ENCODE measurements around the gene AIFM3. TPM values are rescaled to one million over a fixed set of nuclear protein-coding genes. Genes with fewer than 3 reads are reported as not detected.
"Not testable (repeated sequence)": the region's sequence is repeated elsewhere in the genome, so short reads cannot be mapped to it uniquely, and the experiment has no call there.

The AIFM3 gene
- total RNA-seq, 1 donor from 2014 or later, result 0.67 TPM

DNA sequence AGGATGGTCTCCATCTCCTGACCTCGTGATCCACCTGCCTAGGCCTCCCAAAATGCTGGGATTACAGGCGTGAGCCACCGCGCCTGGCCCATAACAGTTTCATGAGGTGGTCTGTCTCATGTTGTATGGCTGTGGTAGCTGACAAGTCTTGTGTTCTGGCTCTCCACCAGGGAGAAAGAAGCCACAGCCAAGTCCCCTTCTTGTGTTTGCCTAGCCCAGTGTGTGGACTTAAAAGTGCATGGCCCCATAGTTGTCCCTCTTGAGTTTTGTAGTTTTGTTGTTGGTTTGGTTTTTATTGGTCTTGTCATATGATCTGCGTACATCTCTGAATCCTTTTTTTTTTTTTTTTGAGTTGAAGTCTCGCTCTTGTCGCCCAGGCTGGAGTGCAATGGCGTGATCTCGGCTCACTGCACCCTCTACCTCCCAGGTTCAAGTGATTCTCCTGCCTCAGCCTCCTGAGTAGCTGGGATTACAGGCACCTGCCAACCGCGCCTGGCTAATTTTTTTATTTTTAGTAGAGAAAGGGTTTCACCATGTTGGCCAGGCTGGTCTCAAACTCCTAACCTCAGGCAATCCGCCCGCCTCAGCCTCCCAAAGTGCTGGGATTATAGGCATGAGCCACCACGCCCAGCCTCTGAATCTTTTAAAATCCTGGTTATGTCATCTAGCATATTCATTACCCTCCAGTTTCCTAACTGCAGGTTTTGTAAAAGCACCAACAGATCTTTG lies 27.4 kb upstream of the AIFM3 start:
- ATAC-seq (ENCODE audit: poor library complexity); DNase-seq; intact Hi-C loops (cut with DNase I): not testable (repeated sequence)

DNA sequence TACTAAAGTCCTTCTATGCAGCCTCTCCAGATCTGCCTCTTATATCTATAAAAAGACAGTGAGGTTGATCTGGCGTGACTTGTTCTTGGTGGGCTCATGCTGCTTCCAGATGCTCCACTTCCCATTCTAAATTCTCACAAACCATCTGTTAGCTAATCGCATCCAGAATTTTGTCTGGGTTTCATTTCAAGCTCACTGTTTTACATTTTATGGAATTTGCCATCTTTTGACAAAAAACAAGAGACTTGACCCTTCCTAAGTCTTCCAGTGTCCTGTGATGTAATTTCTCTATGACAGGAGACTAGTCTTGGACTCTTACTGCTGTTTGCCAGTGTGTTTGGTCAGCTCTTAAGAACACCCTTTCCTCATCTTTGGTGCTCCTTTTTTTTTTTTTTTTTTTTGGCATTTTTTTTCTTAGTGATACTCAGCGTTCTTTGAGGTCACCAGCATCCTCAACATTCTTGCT lies 26.8 kb upstream of the AIFM3 start:
- intact Hi-C loops (cut with DNase I), result no loop called here
- ATAC-seq (ENCODE audit: poor library complexity), result no peak
- DNase-seq, result no peak

- no peak for ATAC-seq (ENCODE audit: poor library complexity)
- no peak for DNase-seq
- intact Hi-C loops (cut with DNase I), result no loop called here
Observed at GRCh38 chr22:20940904-20941385, 26.1 kb upstream of the AIFM3 start.

GRCh38 chr22:20942203-20942902 lies 24.7 kb upstream of the AIFM3 start:
- ATAC-seq (ENCODE audit: poor library complexity); DNase-seq; intact Hi-C loops (cut with DNase I): not testable (repeated sequence)

DNA sequence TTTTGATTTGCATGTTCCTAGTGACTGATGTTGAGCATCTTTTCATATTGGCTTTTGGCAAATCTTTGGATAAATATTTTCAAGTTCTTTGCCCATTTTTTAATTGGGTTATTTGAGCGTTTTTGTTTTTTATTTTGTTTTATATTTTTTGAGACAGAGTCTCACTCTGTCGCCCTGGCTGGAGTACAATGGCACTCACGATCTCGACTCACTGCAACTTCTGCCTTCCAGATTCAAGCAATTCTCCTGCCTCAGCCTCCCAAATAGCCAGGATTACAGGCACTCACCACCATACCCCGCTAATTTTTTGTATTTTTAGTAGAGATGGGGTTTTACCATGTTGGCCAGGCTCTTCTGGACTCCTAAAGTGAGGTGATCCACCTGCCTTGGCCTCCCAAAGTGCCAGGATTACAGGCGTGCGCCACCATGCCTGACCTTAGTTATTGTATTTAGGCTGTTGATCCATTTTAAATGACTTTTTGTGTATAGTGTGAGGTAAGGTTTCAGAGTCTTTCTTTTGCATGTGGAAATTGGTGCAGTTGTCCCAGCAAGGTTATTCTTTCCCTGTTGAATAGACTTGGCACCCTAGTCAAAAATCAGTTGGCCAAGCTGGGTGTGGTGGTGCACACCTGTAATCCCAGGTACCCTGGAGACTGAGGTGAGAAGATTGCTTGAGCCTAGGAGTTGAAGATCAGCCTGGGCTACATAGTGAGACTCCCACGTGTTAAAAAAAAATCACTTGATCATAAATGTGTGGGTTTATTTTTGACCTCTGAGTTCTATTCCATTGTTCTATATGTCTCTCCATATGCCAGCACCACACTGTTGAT lies 23.7 kb upstream of the AIFM3 start:
- no peak for ATAC-seq (ENCODE audit: poor library complexity)
- intact Hi-C loops (cut with DNase I), result no loop called here
- no peak for DNase-seq

DNA sequence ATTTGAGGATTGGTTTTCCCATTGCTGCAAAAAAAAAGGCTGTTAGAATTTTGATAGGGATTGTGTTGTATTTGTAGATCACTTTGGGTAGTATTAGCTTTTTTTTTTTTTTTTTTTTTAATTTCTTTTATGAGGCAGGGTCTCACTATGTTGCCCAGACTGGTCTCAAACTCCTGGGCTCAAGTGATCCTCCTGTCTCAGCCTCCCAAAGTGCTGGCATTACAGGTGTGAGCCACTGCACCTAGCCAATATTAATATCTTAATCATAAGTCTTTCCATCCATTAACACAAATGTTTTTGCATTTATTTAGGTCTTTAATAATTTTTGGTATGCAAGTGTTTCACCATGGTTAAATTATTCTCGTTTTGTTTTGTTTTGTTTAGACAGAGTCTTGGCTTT lies 23.0 kb upstream of the AIFM3 start:
- no peak for DNase-seq
- intact Hi-C loops (cut with DNase I), result no loop called here
- no peak for ATAC-seq (ENCODE audit: poor library complexity)

DNA sequence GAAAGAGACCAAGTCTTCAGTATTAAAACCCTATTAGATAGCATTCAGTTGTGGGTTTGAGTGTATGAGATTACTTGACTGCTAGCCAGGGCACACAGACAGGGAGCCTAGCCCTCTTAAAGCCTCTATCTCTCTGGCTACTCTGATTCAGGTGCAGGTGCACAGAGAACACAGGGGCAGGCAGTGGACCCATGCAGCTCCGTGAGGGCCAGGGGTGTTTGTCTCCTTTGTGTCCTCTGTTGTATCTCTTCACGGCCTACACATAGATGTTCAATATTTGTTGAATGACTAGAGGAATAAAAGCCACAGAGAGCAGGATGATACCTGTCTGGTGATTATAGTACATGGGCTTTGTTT lies 21.5 kb upstream of the AIFM3 start:
- DNase-seq, result no peak
- intact Hi-C loops (cut with DNase I), result no loop called here
- ATAC-seq (ENCODE audit: poor library complexity), result peak; percentile 19

DNA sequence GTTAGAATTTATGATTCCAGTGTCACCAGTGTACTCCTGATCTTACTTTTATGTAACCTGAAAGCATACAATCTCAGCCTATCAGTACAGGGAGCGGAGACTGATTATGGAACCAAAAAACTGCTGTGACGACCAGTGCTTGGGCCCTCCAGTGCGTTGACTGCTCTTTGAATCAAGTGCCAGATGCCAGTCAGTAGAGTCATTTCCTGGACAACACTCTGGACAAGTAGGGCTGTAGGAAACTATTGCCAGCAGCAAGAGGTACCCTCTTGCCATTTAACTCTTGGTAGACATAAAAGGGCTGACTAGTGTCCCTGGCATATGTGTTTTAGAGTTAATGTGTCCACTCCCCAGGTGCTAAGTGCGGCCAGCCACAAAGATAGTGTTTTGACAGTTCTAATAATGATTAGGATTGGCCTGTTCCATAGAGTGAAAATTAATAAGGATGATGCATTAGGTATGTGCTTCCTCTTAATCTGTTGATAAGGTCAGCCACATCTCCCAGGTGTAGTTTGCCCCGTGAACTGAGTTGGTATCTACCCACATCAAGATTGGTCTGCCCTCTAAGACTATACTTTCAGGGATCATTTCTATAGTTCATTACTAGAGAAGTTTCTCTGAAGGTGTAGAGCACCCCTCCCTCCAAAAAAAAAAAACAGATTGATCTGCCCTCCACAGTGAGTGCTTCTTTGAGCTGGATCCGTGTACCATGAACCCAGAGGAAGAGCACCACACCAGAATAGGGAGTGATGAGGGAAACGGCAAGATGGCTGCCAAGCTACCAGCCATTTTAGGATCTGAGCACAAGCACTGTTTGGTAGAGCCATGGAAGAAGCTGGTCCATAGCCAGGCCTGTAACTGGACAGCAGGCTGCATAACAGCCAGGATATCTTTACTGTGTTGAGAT lies 20.7 kb upstream of the AIFM3 start:
- no peak for DNase-seq

DNA sequence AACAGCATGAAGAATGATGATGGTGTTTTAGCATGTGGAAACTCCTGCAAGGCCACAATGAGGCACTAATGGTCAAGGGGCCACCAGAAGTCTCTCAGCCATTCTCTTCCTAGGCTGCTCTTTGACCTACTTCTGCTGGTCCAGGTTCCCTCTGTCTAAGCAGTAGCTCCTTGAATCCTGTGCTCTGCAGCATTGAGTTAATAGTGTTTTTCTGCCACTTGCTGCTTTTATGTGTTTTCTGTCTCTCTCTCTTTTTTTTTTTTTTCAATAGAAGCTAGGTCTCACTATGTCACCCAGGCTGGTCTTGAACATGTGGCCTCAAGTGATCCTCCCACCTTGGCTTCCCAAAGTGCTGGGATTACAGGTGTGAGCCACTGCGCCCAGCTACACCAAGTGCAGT lies 20.1 kb upstream of the AIFM3 start:
- DNase-seq (no peak), ATAC-seq (ENCODE audit: poor library complexity) (no peak)
- intact Hi-C loops (cut with DNase I), result no loop called here

More for the DNA sequence above, 20.7 kb upstream of the AIFM3 start:
- intact Hi-C loops (cut with DNase I), result no loop called here
- peak; percentile 65 for ATAC-seq (ENCODE audit: poor library complexity)

DNA sequence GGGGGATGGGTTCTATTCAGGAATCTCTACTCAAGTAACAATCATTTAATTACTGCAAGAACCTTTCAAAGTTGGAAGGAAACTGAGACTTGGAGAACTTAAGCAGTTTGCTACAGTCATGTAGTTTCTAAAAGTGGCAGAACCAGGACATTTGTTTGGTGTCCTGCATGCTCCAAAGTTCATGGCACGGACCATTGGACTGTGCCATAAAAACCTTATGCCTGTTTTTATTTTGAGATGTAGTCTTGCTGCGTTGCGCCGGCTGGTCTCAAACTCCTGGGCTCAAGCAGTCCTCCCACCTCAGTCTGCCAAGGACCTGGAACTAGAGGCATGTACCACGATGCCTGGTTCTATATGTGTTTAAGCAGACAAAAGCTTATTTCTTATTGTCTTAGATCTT lies 18.6 kb upstream of the AIFM3 start:
- intact Hi-C loops (cut with DNase I), result no loop called here
- DNase-seq, result no peak
- no peak for ATAC-seq (ENCODE audit: poor library complexity)

DNA sequence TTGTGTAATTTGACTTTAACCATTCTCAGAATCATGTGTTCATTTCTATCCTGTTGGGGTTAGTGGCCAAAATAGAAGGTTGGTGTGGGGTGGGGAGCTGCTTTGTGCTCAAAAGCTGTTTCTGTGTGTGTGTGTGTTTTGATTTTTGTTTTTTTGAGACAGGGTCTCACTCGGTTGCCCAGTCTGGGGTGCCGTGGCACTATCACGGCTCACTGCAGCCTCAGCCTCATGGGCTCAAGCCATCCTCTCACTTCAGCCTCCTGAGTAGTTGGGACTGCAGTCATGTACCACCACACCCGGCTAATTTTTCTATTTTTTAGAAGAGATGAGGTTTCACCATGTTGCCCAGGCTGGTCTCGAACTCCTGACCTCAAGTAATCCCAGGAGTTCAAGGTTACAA lies 18.1 kb upstream of the AIFM3 start:
- intact Hi-C loops (cut with DNase I), result no loop called here
- ATAC-seq (ENCODE audit: poor library complexity) (no peak), DNase-seq (no peak)

DNA sequence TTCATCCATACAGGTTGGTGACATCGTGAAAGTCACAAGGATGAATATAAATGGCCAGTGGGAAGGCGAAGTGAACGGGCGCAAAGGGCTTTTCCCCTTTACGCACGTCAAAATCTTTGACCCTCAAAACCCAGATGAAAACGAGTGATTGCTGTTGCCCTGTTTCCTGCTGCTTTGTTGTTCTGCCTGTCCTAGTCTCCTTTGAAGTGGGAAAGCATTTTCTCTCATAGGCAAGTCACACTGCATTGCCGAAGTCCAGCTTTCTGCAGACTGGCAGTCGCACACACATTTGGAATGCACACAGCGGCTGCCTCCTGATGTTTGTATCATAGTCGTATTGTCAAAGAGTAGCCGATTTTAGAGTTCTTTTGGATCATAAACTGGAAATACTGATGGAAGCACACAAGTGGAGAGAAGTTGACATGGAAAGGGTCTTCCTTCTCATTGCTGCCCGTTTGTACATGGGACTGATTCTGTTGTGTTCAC lies 17.3 kb upstream of the AIFM3 start:
- ATAC-seq (ENCODE audit: poor library complexity), result no peak
- DNase-seq, result no peak
- intact Hi-C loops (cut with DNase I), result no loop called here

DNA sequence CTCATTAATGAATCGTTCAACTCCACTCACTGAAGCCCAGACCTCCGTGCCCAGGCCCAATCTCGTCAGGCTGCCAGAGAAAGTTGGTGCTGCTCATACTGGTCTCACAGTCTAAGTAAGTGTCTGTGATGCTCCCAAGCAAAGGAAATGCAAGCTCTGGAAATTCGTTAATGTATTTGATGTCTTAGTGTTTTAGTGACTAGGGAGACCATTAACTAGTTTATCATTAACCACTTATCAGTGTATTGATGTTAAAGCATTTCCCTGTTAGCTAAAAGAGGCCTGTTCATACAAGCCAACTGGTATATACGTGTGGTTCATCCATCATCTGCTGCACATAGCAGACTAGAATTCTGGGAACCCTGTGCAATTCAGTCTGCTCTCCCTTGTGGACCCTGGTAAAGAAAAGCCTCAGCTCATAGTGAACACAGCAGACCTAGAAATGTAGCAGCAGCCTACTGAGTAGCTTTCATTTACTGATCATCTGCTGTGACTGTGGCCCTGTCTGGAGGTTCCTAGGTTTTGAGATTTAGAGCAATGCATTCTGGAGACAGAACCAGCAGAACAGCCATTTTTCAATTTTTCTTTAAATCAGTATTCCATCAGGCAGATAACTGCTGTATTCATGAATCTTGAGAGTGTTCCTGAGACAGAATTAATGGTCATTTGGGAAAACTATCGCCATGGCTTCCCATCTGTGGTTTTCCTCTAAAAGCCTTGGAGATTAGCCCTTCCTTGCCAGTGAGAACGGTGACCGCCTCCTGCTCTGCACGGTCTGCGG lies 15.7 kb upstream of the AIFM3 start:
- DNase-seq (no peak), ATAC-seq (ENCODE audit: poor library complexity) (no peak)
- intact Hi-C loops (cut with DNase I), result no loop called here

DNA sequence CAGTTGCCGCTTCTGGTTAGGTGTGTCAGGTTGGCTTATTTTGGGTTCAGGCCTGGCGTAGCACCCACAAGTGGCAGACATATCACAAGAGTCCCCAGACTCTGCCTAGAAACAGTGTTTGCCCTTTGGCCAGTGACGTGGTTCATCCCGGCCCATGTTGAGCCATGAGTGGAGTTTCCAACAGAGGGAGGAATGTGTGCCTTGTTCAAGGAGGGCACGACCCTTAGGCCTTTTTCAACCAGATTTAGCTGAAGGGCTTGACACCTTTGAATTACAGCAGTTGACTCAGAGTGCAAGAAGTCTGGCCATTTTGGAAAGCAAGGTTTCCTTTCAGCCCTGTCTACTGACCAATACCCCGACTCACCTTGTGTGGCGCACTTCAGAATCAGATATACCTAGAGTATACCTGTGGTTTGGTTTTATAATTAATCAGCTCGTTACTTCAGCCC lies 15.1 kb upstream of the AIFM3 start:
- ATAC-seq (ENCODE audit: poor library complexity), result no peak
- no peak for DNase-seq
- intact Hi-C loops (cut with DNase I), result no loop called here

DNA sequence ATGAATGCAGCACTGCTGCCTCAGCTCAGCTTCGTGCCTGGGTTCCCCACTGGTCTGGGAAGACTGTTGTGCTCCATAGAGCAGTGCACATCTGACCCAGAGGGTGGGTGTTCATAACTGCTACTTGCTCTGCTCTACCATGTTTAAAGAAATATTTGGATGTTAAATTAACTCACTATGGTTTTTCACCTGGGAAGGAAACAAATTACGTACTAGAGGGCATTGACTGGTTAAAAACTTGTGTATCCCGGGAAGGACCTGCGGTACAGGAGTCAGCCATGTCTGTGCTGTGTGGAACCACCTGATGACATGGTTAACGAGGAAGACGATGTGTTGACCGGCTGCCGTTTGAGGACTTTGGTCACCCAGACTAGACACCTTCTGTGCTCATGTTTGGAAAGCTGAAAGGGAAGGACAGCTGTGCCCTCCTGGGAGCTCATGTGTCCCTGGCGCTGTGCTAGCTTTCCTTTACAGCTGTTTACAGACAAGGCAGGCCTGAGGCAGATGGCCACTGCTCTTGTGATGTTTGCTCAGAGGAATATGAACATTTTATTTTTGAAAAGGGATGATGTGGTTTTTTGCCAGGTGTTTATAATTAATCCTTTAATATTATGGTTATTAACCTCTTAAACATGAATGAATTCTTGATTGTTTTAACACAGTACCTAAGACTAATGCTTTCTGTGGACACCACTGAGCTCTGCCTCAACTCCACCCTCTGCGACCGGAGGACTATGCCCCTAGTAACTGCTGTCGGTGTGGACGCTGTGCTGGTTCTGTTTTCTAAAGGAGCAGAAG lies 14.3 kb upstream of the AIFM3 start:
- no peak for ATAC-seq (ENCODE audit: poor library complexity)

GRCh38 chr22:20953342-20953608 lies 13.8 kb upstream of the AIFM3 start:
- intact Hi-C loops (cut with DNase I), result no loop called here
- DNase-seq (no peak), ATAC-seq (ENCODE audit: poor library complexity) (no peak)

More for the DNA sequence above, 14.3 kb upstream of the AIFM3 start:
- no peak for DNase-seq
- intact Hi-C loops (cut with DNase I), result no loop called here

Measured in Right ventricle myocardium superior (tissue), 1 donor.